HG02571 (cell line): Measurements from ENCODE around the gene TTC33.
A peak's percentile ranks its signal among the peaks of the same experiment; 100 is the strongest.

Experiments used
- ATAC-seq: cut with Tn5 transposase; IDR thresholded peaks from one replicate; pipeline ENCODE4 v1.9.1; 2021; ENCODE audit warnings: mild to moderate bottlenecking, moderate library complexity; ENCODE audit not compliant: unreplicated experiment

TTC33 gene

DNA sequence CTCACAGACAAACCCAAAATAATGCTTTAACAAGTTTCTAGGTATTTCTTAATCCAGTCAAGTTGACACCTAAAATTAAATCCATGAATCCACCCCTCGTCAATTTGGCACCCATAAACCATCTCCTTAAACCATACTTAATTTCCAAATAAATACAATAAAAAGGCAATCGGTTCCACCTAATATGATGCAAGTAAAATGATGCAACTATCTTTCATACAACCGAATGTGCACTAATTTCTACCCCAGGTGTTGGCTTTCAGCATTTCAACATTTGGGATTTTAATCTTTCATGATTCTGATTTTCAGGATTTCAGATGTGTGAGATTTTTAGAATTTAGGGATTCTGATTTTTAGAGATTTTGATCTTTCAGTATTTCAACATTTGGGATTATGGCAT lies 25.1 kb upstream of the TTC33 start:
- ATAC-seq, result no peak

DNA sequence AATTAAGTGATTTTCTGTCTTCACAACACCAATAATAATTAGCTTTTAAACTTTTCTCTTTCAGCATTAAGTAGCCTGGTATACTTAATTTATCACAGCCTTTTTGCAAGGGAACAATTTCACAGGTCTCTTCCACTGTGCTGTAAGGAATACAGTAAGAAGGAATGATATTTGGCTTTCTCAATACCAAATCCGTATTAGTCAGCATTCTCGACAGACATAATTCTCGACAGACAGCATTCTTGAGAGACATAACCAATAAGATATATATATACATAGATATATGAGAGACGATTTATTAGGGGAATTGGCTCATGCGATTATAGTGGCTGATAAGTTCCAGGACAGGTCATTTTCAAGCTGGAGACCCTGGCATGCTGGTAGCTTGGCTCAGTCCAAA lies 24.4 kb upstream of the TTC33 start:
- no peak for ATAC-seq

DNA sequence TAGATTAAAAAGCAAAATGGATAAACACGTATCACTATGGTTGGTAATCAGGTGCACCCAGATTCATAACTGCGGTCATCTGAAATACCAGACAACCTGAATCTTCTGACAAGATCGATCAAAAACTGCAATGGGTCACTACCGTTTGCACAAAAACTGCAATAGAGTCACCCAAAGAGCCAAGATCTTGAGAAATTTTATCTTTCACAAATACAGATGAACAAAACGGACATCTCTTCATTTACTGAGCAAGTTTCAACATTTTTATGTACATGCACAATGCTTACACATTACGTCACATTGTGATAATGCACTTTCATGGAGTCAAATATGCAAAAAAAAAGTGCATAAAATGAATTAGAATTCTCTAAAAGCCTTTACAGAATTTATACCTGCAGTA lies 23.8 kb upstream of the TTC33 start:
- no peak for ATAC-seq

DNA sequence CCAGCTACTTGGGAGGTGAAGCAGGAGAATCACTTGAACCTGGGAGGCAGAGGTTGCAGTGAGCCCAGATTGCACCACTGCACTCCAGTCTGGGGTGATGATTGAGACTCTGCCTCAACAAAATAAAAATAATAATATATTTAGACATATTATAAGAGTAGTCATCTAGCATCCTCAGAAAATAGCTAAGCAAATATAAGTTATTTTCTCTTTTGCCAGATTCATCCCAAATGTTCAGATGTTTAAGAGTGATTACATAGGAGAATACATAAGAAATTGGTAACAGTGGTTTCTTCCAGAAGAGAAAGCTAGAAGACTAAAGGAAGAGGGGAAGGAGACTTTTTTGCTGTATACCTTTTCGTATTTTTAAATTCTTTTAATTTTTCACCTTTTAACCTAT lies 22.4 kb upstream of the TTC33 start:
- no peak for ATAC-seq

DNA sequence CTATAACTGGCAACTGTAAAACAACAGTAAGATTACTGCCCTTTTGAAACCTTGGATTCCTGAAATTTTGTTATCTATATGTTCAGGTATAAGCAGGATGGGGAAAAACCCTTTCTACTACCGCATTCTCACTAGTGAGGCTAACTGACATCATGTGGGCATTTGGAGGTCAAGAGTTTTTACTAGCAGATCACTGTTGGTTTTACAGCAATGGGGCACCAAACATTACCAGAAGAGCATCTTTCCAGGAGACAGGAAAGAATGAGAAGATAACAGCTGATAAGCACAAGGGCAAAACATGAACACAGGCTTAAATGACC lies 20.9 kb upstream of the TTC33 start:
- no peak for ATAC-seq

DNA sequence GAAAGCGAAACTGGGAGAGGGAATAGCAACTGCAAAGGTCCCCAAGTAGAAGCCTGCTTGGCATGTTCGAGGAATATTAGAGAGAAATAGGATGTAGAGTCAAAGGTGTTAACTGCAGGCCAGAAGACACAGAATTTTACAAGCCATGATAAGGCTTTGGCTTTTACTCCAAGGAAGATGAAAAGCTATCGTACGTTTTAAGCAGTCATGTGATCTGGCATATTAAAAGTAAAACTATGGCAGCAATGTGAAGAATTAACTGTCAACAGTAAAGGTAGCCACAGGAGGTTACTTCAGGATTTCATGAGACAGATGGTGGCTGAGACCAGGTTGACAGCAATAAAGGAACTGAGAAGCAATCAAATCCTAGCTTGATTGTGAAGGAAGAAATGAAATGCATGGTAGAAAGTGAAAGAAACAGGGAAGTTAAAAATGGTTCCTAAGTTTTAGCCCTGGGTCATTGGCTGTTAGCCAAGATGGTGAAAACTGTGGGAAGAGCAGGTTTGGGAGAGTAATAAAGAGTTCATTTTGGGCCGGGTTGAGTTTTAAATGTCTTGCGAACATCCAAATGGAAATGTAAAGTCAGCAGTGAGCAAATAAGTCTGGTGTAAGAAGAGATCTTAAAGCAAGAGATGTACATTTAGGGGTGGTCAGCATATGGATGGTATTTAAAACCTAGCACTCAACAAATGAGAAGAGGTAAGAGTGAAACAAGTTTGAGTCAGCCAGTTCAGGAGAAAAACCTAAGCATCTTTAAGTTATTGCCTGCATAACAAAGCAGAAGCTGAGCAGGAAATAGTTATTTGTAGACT lies 20.3 kb upstream of the TTC33 start:
- no peak for ATAC-seq

DNA sequence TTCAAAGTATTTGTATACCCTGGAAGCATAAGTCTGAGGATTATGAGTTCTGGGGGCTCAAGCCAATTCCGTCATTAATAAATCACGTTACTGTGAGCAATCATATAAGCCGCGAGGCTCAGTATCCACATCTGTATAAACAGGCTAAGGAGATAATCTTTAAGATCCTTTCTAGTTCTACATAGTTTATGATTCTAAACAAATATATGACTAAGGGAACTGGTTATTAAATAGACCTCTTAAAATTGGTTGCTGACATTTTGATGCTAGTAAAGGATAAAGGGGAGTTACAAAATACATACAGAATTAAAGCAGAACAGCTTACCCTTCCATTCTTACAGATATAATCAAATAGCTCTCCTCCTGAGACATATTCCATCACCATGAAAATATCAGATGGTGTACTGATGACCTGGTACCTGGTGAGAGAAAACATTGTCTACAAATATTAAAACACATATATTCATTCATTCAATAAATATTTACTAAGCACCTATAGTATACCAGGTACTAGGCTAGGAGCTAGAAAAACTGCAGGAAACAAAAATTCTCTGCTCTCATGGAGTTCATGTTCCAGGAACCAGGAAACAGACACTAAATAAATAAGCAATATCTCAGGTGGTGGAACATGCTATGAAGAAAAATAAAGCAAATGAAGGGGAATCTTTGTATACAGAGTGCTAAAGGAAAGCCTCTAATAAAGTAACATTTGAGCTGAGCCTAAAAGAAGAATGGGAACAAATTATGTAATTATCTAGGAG lies 19.5 kb upstream of the TTC33 start:
- no peak for ATAC-seq

DNA sequence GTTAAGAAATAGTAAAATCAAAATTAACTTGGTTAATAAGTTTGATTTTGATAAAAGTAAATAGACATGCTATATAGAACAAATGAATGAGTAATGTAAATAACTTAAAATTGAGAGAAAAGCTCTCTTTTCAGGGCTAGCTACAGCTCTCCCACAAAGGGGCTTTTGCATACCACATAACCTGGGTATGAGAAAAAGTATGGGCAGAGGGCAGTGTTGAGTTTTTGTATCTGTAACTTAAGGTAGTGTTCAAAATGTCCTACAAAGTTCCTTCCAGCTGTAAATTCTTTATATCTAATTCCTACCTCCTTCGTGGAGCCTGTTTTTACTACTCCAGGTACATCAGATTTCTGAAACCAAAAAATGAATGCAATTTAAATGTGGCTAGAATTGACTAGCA lies 18.9 kb upstream of the TTC33 start:
- no peak for ATAC-seq

DNA sequence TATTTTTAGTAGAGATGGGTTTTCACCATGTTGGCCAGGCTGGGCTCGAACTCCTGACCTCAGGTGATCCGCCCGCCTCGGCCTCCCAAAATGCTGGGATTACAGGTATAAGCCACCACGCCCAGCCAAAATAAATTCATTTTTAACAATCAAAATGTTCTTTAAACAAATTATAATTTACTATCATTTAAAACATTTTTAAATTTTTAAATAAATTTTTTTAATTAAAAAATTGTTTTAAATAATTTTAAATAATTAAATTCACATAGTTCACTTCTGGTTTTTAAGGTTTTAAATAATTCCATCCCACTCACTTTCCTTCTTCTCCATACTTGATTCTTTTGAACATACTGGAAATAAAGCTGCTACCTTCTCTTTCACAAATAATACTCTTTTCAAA lies 15.0 kb upstream of the TTC33 start:
- no peak for ATAC-seq

DNA sequence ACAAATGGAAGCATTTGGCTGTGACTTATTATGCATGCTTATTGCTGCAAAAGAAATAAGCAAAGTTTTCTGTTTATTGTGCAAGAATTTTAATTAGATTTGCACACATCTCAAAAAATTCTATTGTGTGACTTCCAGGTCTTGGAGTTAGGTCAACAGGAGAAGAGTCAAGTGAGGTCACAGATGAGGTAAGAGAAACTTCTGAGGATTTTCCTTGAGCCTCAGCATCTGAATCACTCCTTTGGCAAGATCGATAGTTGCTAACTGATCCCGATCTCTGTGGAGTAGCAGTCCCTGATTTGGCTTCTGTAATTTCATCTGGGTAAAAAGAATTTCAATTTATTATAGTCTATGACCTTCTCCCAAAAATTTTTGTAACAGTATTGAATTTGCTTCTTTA lies 6.9 kb upstream of the TTC33 start:
- ATAC-seq, result no peak

DNA sequence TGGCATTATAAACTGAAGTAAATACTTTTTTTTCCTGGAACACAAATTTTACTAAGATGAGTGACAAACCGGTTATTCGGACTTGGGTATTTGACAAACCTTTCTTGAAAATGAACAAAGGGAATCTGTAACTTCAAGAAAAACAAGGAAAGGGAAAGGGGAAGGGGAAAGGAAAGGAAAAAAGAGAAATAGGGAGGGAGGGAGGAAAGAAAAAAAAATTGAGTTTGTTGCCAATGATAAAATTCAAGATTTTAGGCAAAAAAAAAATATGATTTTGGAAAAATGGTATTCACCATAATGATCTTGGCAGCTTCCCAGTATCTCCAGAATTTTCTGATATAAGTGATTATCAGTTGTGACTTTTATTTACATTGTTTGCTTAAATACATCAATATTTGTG lies 1.6 kb upstream of the TTC33 start:
- no peak for ATAC-seq

DNA sequence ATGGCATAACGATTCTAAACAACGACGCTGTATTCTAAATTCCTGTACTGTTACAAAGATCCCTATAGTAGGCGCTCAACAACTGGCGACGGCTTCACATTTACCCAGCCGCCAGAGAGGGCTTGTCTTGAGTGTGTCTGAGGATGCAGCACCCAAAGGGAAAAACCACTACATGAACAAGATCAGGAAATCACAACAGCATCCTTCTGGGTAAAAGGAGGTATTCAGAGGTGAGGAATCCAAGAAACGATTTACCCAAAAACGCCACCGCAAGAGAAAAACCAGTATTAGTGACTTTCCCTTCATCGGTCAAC lies 711 bp downstream of the TTC33 start:
- peak; percentile 76 for ATAC-seq

DNA sequence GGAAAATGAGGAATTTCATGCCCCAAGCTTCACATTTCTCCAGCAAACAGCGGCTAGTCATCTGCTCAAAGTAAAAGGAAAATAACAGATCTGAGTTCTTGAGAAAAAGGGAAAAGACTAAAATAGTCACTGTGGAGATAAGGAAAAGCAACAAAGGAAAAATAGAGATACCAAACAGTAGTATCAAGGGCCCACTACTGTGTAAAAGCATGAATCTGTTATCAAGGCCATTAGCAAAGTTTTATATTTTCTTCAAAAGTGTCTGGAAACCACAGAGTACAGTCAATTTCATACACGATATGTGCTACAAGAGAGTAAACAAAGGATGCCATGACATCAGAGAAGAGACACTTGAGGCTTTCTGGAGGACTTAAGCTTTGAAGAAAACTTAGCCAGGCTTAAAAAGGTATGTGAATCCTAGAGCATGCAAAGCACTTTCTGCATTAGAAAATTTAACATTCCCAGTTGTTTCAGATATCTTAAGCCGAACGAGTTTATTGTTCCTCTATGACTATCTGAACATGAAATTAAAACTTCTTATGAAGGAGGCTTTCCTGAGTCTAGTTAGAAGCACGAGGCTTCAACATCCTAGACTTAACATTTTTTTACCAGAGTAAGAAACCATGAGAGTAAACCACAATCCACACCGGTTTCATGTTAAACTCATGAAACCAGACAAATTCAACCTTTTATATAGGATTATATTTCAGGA lies 1.2 kb downstream of the TTC33 start:
- no peak for ATAC-seq

DNA sequence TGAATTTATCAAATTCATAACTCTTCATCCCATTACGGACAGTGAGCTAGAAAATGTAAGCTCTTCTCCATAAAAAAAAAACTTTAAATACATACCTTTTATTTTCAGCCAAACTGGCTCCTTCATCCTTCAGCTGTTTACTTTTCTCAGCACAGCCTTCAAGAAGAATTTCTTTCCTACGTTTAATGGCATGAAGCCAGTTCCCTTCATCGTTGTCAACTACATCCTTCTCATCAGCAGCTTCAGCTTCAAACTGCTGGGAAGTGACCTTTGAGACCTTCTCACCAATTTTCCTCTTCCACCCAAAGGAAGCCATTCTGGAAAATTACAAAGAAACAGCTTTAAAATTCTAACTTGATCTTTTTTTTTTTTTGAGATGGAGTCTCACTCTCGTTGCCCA lies 9.1 kb downstream of the TTC33 start:
- ATAC-seq, result no peak

DNA sequence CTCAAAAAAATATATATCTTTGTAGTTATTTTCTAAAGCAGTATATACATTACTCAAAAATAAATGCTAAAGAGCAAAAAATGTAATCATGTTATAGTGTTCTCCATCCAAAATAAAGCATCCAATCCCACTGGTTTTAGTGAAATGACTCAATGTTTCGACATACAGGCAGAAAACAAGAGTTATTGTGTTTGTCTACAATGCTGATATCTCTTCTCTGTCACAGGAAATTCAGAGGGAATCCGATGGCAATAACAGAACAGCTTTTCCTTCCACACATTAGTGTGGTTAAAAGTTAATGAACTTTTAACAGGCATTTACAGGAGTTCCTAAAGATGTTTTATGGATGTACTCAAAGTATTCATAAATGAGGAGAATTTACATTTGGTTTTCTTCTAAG lies 12.0 kb downstream of the TTC33 start:
- ATAC-seq, result no peak

DNA sequence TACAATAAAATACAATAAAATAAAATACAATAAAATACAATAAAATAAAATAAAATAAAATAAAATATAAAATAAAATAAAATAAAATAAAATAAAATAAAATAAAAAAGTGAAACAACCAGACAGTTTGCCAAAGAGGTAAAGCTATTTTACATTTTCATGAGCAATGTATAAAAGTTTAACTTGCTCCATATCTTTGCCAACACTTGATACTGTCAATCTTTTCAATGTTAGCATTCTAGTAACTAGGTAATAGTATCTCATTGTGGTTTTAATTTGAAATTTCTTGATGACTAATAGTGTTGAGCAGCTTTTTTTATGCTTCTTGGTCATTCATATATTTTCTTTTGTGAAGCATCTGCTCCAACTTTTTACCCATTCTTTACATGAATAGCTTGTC lies 17.3 kb downstream of the TTC33 start:
- no peak for ATAC-seq

DNA sequence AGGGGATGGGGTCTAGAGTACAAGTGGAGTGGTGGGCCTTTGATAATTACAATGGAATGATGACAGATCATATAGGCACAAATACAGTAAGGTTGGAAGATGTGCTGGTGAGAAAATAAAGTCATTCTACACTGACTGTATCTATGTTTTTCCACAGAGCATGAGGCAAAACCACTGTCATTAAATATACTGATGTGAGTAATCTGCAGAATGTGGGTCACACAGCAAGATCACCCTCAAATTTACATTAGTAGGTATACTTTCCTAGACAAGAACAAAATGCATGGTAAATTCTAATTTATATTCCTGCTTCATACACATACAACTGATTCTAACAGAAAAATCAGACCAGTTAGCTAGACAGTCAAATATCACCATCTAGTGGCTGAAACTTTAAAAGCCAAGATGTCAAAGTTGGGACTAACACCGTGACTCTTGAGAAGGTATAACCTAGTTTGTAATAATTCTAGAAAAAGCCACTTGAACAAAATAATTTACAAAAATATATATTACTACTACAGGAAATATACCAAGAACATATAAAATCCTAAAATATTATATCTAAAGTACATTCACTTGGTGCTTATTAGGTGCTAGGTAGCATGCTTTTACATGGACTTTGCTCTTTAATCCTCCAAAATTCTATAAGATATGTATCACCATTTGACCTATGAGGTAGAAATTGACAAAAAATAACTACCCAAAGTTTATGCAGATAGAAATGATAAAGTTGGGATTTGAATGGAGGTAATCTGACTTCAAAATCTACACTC lies 19.5 kb downstream of the TTC33 start:
- ATAC-seq, result peak; percentile 51

DNA sequence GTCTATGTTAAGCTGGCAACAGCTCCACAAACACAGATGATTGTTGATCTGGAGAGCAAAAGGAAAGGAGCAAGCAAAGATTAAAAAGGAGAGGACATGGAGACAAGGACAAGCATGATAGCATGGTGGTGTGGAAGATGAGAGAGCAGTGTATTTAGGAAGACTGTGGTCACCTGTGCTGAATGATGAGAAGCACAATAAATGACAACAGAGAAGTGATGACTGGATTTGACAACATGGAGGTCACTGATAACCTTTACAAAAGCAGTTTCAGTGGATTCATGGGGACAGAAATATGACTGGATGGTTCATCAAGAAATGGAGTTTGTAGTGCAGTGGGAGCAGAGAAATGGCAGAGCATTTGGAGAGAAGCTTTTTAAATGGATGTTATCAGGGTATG lies 20.2 kb downstream of the TTC33 start:
- no peak for ATAC-seq

DNA sequence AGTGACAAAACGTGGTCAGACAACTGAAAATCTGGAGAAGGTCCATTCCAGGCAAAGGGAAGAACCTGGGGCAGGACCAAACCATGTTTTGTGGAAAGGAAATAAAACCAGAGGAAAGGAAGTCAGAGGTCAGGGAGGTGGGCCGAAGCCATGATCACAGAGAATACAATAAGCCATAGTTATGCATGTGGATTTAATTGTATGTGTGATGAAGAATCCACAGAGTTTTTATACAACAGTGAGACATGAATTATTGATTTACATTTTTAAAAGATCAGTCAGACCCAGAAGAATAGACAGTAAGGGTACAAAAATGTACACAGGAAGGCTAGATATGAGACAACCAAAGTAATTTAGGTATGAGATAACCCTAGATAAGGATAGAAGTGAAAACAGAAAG lies 20.8 kb downstream of the TTC33 start:
- ATAC-seq, result no peak

DNA sequence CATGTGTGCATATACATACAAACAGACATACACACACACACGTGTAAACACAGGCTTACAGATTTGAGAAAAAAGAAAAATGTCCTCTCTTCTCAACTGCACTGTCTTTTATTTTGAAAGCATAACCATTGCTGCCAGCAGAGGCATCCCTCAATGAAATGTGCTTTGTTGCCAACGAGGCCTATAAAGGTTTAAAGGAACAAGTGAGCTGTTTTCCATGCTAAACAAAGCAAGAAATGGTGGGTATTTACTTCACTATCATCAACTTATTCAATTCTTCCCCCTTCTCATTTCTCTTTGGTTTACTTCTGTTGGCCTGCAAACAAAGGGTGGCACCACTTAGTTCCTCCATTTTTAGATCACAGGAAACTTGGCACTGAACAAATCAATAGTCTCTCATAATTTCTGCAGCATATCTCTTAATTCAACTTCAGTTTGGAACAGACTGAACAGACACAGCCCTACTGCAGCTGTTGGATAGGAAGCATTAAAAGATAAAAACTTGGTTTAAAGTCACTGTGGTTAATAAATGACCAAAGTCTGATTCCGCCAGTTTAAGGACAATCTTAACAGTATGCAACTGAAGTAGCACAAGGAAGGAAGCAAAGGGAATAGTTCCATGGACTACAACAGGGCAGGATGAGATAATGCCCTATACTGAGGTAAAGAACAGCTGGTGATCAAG lies 21.7 kb downstream of the TTC33 start:
- ATAC-seq, result no peak

DNA sequence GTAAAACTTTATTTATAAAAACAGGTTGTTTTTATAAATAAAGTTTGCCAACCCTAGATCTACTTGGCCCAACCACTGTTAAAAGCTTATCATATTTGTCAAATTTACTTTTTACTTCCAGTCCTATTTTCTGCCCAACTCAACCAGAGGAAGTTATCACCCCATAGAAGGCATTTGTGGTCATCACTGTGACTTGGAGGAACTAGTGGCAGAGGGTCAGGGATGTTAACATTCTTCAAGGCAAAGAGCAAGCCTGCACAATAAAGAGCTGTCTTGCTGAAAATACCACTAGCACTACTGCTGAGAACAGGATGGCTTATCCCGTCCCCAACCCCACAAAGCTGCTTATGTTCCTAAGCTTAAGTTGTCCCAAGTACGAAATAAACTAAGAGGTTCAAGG lies 22.3 kb downstream of the TTC33 start:
- ATAC-seq, result no peak
